Body of pancreas (tissue), 4 donors: ENCODE measurements around the gene LOX. TPM values are rescaled to one million over a fixed set of nuclear protein-coding genes. Genes with fewer than 3 reads are reported as not detected.

Experiments used
- ATAC-seq: fragments of 150-250 bp; one replicate; pipeline ENCODE4 v1.9.1; 2016
- DNase-seq, 4 donors: peaks; one replicate each; pipeline ENCODE4 v3.0.0-alpha.2; 2019
- H3K27ac ChIP-seq, 4 donors: fragments of 200-600 bp; sonication (generic); 1 replicate in 3 of 4; 2 replicates in 1 of 4; pipeline versions ENCODE4 v1.5.1 to v1.6.1; 2016 to 2019; ENCODE audit warnings: mild to moderate bottlenecking in 1 of 4, mixed read lengths in 1 of 4, moderate library complexity in 1 of 4
- H3K27me3 ChIP-seq, 2 donors: fragments of 200-600 bp; sonication (generic); one replicate each; pipeline ENCODE4 v1.6.0; 2016; ENCODE audit warnings: mild to moderate bottlenecking in 1 of 2
- H3K36me3 ChIP-seq, 2 donors: fragments of 200-600 bp; sonication (generic); replicated peaks in 1 of 2; 2 replicates each; pipeline ENCODE4 v1.5.1; 2016; ENCODE audit warnings: low read depth in 2 of 2; ENCODE audit not compliant: insufficient read depth in 1 of 2
- H3K4me1 ChIP-seq: fragments of 200-600 bp; sonication (generic); one replicate; pipeline ENCODE4 v1.6.0; 2016
- H3K4me3 ChIP-seq, 2 donors: fragments of 200-600 bp; sonication (generic); 1 replicate in 1 of 2; 2 replicates in 1 of 2; pipeline ENCODE4 v1.5.1; 2016 to 2019
- H3K9me3 ChIP-seq, 3 donors: fragments of 200-600 bp; sonication (generic); 1 replicate in 2 of 3; 2 replicates in 1 of 3; pipeline ENCODE4 v1.5.1; 2016
- CTCF ChIP-seq, 7 experiments: fragments of 450-650 bp in 4 of 7; fragments of 200-600 bp in 3 of 7; sonication (generic) in 3 of 7; IDR thresholded peaks; one replicate each; pipeline ENCODE4 v1.5.1; 2016 to 2019; ENCODE audit warnings: antibody characterized with exemption in 7 of 7
- POLR2A ChIP-seq, 3 donors: fragments of 450-650 bp; IDR thresholded peaks; one replicate each; pipeline ENCODE4 v1.6.1; 2016; ENCODE audit warnings: antibody characterized with exemption in 3 of 3, mild to moderate bottlenecking in 2 of 3
- WGBS, 2 donors: methylation state at CpG; one replicate each; pipeline ENCODE4 v1.1.5; 2017; 5-methylcytosine and 5-hydroxymethylcytosine counted together
- intact Hi-C: fragments of 100-400 bp; cut with DNase I; formaldehyde crosslinking; loops from one replicate; pipeline ENCODE4 v1.15.1; 2023
- total RNA-seq, 2 donors: library from RNA; depleted of rRNA; stranded (reverse); fragments of >200 nt; gene quantifications; one replicate each; pipeline ENCODE4 v1.1.0, GENCODE V29; 2016

Gene LOX
- total RNA-seq, 2 donors from 2014 or later: 6.6 to 14.0 TPM

DNA sequence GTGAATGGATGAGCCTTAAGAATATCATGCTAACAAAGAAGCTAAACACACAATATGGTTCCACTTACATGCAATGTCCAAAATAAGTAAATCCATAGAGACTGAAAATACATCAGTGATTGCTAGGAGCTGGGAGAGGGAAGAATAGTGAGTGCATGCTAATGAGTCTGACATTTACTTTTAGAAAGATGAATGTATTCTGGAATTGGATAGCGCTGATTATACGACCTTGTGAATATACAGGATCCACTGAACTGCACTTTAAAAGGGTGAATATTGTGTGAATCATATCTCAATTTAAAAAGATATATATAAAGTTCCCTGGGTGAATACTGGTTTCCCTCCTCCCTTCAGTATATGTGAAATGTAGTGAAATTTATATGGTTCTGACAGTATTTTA, 46.2 kb downstream of the LOX start:
- DNase-seq (no peak), ATAC-seq (no peak)
- intact Hi-C loops: no loop called here
- WGBS, 2 donors: 96 to 98% methylated on average over 2 of the region's 2 CpGs
- Histone ChIP-seq H3K27me3 (no peaks in the 10 kb centered on the region), H3K36me3 (no peaks in the 10 kb centered on the region), H3K27ac (no peak overlapping the region), H3K9me3 (no peaks in the 10 kb centered on the region), H3K4me1 (no peaks in the 10 kb centered on the region), H3K4me3 (no peak overlapping the region)
- TF ChIP-seq CTCF (IDR thresholded peaks at IDR 0.05) (no peak), POLR2A (IDR thresholded peaks at IDR 0.05) (no peak)

DNA sequence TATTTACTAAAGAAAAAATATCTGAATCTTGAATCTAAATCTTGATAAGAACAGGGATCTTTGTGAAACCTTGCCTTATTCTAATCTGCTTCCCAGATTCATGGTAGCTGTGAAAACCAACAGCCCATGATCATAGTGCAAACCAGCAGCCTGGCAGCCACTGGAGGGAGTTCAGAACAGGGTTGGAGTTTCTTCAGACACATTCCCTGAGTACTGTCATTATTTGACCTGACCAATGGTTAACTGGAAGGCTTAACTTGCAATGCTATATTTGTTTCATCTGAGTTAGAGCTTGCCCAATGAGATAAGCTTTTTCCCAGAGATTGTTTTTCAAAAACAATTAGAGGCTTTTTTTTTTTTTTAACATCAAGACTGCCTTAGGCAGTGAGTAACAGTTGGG, 47.8 kb downstream of the LOX start:
- no peaks in the 10 kb centered on the region for H3K4me1 ChIP-seq
- no peaks in the 10 kb centered on the region for H3K27me3 ChIP-seq
- H3K9me3 ChIP-seq: no peaks in the 10 kb centered on the region
- intact Hi-C loops: no loop called here
- TF ChIP-seq CTCF (IDR thresholded peaks at IDR 0.05) (no peak), POLR2A (IDR thresholded peaks at IDR 0.05) (no peak)
- ATAC-seq: no peak
- DNase-seq: no peak
- no peak overlapping the region for H3K27ac ChIP-seq
- no peaks in the 10 kb centered on the region for H3K36me3 ChIP-seq
- no peak overlapping the region for H3K4me3 ChIP-seq

GRCh38 chr5:122029818-122030217, 48.2 kb downstream of the LOX start:
- Histone ChIP-seq H3K9me3 (no peaks in the 10 kb centered on the region), H3K4me1 (no peaks in the 10 kb centered on the region), H3K4me3 (no peak overlapping the region), H3K27me3 (no peaks in the 10 kb centered on the region), H3K27ac (no peak overlapping the region), H3K36me3 (no peaks in the 10 kb centered on the region)
- intact Hi-C loops: no loop called here
- no peak for TF ChIP-seq POLR2A (IDR thresholded peaks at IDR 0.05)
- TF ChIP-seq CTCF (IDR thresholded peaks at IDR 0.05): no peak
- ATAC-seq (no peak), DNase-seq (no peak)
- WGBS, 2 donors: 64 to 79% methylated on average over 1 of the region's 1 CpG

DNA sequence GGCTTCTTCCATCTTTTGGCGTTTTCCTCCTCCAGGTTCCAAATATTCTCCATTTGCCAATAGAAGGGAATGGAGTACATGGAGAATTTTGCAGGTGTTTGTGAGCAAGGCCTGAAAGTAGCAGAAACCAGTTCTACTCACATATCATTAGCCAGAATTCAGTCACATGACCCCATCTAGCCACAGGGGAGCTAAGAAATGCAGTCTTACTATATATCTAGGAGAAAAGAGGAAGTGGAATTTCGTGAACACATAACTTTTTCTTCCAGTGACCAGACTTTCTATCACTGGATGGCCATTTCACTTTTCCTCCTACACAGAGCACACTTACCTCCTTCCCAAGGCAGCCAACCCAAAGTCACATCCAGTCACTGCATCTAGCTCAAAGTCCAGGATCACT, 55.1 kb downstream of the LOX start:
- no peak for ATAC-seq

More for the DNA sequence above, 55.1 kb downstream of the LOX start:
- Histone ChIP-seq H3K9me3 (no peaks in the 10 kb centered on the region), H3K27ac (no peak overlapping the region), H3K4me3 (no peak overlapping the region), H3K27me3 (no peaks in the 10 kb centered on the region), H3K36me3 (peaks cover 0 to 2% of the 10 kb centered on the region in 2 donors), H3K4me1 (no peaks in the 10 kb centered on the region)
- 92 to 95% methylated on average over 2 of the region's 2 CpGs for WGBS, 2 donors
- TF ChIP-seq POLR2A (IDR thresholded peaks at IDR 0.05): no peak
- no peak for TF ChIP-seq CTCF (IDR thresholded peaks at IDR 0.05)
- DNase-seq: no peak
- intact Hi-C loops: no loop called here
